Fibroblast of lung (primary cell): ENCODE data around the gene CHCHD5. TPM values are rescaled to one million over a fixed set of nuclear protein-coding genes. Genes with fewer than 3 reads are reported as not detected.

Experiments used
- DNase-seq, 2 donors: peaks; one replicate each; pipeline versions ENCODE4 v3.0.0 to v3.0.0-alpha.2; 2010; ENCODE audit warnings: low read depth in 2 of 2
- H2AFZ ChIP-seq: 2 replicates; pipeline ENCODE4 v1.5.1; 2012; ENCODE audit warnings: low read length, control low read depth, inconsistent platforms
- H3K27ac ChIP-seq: 2 replicates; pipeline ENCODE4 v1.5.1; 2011; ENCODE audit warnings: low read length, control low read depth; ENCODE audit not compliant: insufficient read depth
- H3K27me3 ChIP-seq: 2 replicates; pipeline ENCODE4 v1.5.1; 2011; ENCODE audit warnings: mild to moderate bottlenecking, low read length; ENCODE audit not compliant: control insufficient read depth, insufficient read depth
- H3K36me3 ChIP-seq: 2 replicates; pipeline ENCODE4 v1.5.1; 2011; ENCODE audit warnings: low read length; ENCODE audit not compliant: control insufficient read depth, insufficient read depth
- H3K4me1 ChIP-seq: 2 replicates; pipeline ENCODE4 v1.5.1; 2011; ENCODE audit warnings: low read length; ENCODE audit not compliant: control insufficient read depth, insufficient read depth; ENCODE audit errors: extremely low read depth
- H3K4me2 ChIP-seq: 2 replicates; pipeline ENCODE4 v1.5.1; 2011; ENCODE audit warnings: low read length, control low read depth; ENCODE audit not compliant: insufficient read depth; ENCODE audit errors: extremely low read depth
- H3K4me3 ChIP-seq, 4 experiments: fragments of 200-600 bp in 1 of 4; sonication (generic) in 1 of 4; replicated peaks in 1 of 4; 2 replicates each; pipeline ENCODE4 v1.5.1; 2011 to 2016; ENCODE audit warnings: low read length in 4 of 4, low read depth in 3 of 4, mild to moderate bottlenecking in 3 of 4, control low read depth in 2 of 4, inconsistent platforms in 1 of 4, mixed read lengths in 1 of 4; ENCODE audit not compliant: insufficient read depth in 1 of 4; ENCODE audit errors: control extremely low read depth in 1 of 4
- H3K79me2 ChIP-seq: 2 replicates; pipeline ENCODE4 v1.5.1; 2012; ENCODE audit warnings: mild to moderate bottlenecking, low read length, inconsistent platforms; ENCODE audit not compliant: control insufficient read depth, insufficient read depth
- H3K9ac ChIP-seq: 2 replicates; pipeline ENCODE4 v1.5.1; 2011; ENCODE audit warnings: mild to moderate bottlenecking, low read length, control low read depth; ENCODE audit not compliant: insufficient read depth
- H3K9me3 ChIP-seq: 2 replicates; pipeline ENCODE4 v1.5.1; 2012; ENCODE audit warnings: low read depth, low read length; ENCODE audit not compliant: control insufficient read depth, insufficient read depth
- H4K20me1 ChIP-seq: 2 replicates; pipeline ENCODE4 v1.5.1; 2011; ENCODE audit warnings: low read length; ENCODE audit not compliant: control insufficient read depth, insufficient read depth; ENCODE audit errors: extremely low read depth
- EZH2 ChIP-seq: IDR thresholded peaks from 2 replicates; pipeline ENCODE4 v1.5.1; 2012; ENCODE audit warnings: low read length, control low read depth, mild to moderate bottlenecking; ENCODE audit errors: missing control alignments
- polyA plus RNA-seq, 2 donors: library from polyadenylated mRNA; depleted of rRNA in 1 of 2; stranded (reverse) in 1 of 2; unstranded in 1 of 2; fragments of >200 nt; gene quantifications; 2 replicates each; pipeline ENCODE4 v1.2.1, GENCODE V29; 2011 to 2012; ENCODE audit warnings: missing spikeins in 1 of 2
- total RNA-seq: library from RNA; depleted of rRNA; stranded (reverse); fragments of >200 nt; gene quantifications from 2 replicates; pipeline ENCODE4 v1.2.1, GENCODE V29; 2014
- TF ChIP-seq, protein P1 (sequence below), 2 donors: IDR thresholded peaks in 1 of 2; conservative IDR thresholded peaks in 1 of 2; 1 replicate in 1 of 2; 2 replicates in 1 of 2; pipeline ENCODE4 v1.5.1; 2011 to 2012; ENCODE audit warnings: low read length in 2 of 2, control low read depth in 1 of 2, inconsistent platforms in 1 of 2, low read depth in 1 of 2, mild to moderate bottlenecking in 1 of 2

CHCHD5 gene
- total and polyA plus RNA-seq, 2 donors (not counting 1 experiment from before 2014, with no cell fraction given) = 10.5 to 17.0 TPM

DNA sequence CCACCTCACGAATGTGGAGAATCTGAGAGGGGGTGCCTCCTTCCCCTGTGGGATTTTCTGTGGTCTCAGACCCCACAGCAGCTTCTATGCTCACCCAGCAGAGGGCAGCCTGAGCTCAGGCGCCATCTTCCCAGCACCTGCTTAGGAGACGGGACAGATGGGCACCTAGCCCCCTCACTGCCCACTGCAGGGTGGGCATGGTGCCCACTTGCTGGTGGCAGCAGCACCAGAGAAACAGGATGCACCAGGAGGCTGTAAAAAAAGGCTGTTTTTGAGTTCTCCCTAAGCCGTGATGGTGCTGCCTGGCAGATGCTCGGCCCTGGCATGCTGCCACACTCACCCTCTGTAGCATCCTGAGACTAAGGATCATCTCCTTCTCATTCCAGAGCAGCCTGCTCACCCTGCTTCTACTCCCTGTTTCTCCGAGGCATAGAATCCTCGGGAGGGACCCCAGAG lies 42.2 kb downstream of the CHCHD5 start:
- Histone ChIP-seq H3K36me3 (no peaks in the 10 kb centered on the region), H3K9me3 (no peaks in the 10 kb centered on the region), H4K20me1 (no peaks in the 10 kb centered on the region), H3K4me2 (peak overlapping the region; percentile 76), H3K27me3 (no peaks in the 10 kb centered on the region), H3K4me1 (peaks cover 48% of the 10 kb centered on the region), H2AFZ (no peak overlapping the region), H3K27ac (peak overlapping the region; percentile 79), H3K9ac (no peak overlapping the region), H3K79me2 (no peaks in the 10 kb centered on the region), H3K4me3 (peak overlapping the region in 1 of 4 experiments; percentile 21)
- TF ChIP-seq, protein P1, sequence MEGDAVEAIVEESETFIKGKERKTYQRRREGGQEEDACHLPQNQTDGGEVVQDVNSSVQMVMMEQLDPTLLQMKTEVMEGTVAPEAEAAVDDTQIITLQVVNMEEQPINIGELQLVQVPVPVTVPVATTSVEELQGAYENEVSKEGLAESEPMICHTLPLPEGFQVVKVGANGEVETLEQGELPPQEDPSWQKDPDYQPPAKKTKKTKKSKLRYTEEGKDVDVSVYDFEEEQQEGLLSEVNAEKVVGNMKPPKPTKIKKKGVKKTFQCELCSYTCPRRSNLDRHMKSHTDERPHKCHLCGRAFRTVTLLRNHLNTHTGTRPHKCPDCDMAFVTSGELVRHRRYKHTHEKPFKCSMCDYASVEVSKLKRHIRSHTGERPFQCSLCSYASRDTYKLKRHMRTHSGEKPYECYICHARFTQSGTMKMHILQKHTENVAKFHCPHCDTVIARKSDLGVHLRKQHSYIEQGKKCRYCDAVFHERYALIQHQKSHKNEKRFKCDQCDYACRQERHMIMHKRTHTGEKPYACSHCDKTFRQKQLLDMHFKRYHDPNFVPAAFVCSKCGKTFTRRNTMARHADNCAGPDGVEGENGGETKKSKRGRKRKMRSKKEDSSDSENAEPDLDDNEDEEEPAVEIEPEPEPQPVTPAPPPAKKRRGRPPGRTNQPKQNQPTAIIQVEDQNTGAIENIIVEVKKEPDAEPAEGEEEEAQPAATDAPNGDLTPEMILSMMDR (conservative IDR thresholded peaks at IDR 0.05 in 1 of 2, IDR thresholded peaks at IDR 0.05 in 1 of 2; ENCODE audit: low read depth in 1 of 2, low read length in 2 of 2) = peak; percentile 89
- no peak for TF ChIP-seq EZH2
- DNase-seq = peak; percentile 72 to 75

DNA sequence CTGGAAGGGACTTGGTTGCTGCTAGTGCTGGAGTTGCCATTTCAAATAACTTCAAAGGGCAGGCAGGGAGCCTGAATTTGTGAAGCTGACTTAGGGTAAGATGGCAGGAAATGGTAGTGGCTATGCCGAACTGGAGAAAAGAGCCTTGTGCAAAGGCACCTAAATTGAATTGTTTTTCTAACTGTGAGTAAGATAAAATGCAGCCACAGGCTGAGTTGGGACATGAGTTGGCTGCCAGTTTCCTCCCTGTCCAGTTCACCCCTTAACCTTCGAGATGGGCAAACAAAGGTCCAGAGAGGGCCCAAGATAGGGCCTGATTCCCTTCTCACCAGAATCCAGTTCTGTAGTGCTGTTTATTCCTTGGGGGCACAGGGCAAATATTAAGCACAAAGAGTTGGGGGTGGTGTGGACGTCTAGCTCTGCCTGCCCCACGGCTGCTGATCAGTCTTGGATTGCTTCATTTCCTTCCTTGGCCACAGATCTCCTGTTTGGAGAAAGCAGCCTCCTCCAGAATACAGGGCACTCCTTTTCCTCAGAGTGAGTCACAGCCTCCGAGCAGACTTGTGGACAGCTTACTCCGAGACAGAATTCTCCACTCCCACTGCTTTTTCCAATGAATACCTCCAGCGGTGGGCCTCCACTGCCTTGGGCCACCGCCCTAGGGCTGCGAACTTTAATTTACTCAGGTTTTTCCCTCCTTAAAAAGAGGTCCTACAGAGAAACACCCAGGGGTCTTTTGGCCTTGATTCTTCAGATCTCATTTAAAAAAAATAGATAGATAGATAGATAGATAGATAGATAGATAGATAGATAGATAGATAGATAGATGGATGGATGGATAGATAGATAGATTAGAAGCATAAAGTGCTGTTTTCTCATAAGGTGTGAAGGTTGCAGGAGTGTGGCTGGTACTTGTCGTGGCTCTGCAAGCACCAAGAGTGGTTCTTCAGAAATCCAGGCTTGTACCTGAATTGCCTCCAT lies 42.9 kb downstream of the CHCHD5 start:
- Histone ChIP-seq H3K4me1 (peaks cover 47% of the 10 kb centered on the region), H3K27me3 (no peaks in the 10 kb centered on the region), H3K9me3 (no peaks in the 10 kb centered on the region), H3K79me2 (no peaks in the 10 kb centered on the region), H2AFZ (peak overlapping the region; percentile 15), H3K36me3 (no peaks in the 10 kb centered on the region), H3K27ac (peak overlapping the region; percentile 79), H3K4me3 (peak overlapping the region in 1 of 4 experiments; percentile 21), H3K9ac (no peak overlapping the region), H4K20me1 (no peaks in the 10 kb centered on the region), H3K4me2 (peak overlapping the region; percentile 76)
- DNase-seq = peak; percentile 96 to 98
- TF ChIP-seq, protein P1 (conservative IDR thresholded peaks at IDR 0.05 in 1 of 2, IDR thresholded peaks at IDR 0.05 in 1 of 2; ENCODE audit: low read depth in 1 of 2, low read length in 2 of 2) = no peak
- TF ChIP-seq EZH2 = no peak

DNA sequence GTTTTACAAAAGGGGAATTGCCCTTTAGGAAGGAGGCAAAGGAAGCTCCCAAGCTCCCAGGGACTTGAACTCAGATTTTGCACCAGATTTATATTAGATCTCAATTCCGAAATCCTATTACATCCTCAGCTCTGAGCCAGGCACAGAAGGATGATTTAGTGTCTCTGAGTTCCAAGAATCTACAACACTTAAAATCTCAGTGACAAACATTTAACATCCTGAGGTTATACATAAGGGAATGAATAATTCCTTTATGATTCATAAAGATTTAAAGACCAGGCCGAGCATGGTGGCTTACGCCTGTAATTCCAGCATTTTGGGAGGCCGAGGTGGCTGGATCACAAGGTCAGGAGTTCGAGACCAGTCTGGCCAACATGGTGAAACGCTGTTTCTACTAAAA lies 44.8 kb downstream of the CHCHD5 start:
- Histone ChIP-seq H3K27me3 (no peaks in the 10 kb centered on the region), H3K4me2 (no peak overlapping the region), H3K4me3 (no peak overlapping the region), H3K4me1 (peaks cover 43% of the 10 kb centered on the region), H3K9ac (no peak overlapping the region), H4K20me1 (no peaks in the 10 kb centered on the region), H2AFZ (no peak overlapping the region), H3K27ac (no peak overlapping the region), H3K79me2 (no peaks in the 10 kb centered on the region), H3K36me3 (no peaks in the 10 kb centered on the region), H3K9me3 (no peaks in the 10 kb centered on the region)
- DNase-seq = no peak
- TF ChIP-seq, protein P1 (conservative IDR thresholded peaks at IDR 0.05 in 1 of 2, IDR thresholded peaks at IDR 0.05 in 1 of 2; ENCODE audit: low read depth in 1 of 2, low read length in 2 of 2) = no peak
- TF ChIP-seq EZH2 = no peak
